HCT116 (cell line): Measurements from ENCODE around the gene TLCD5. TPM values are rescaled to one million over a fixed set of nuclear protein-coding genes. Genes with fewer than 3 reads are reported as not detected.

Experiments used
- ATAC-seq: fragments of 200-7000 bp; cut with Tn5 transposase; 2 replicates; pipeline ENCODE4 v1.9.1; 2020; ENCODE audit warnings: mild to moderate bottlenecking, moderate library complexity
- BruUV-seq: library from RNA; stranded (reverse); fragments of 400-500 nt; replicated peaks from 2 replicates; lab custom pipeline; 2021; lab: Mats Ljungman, UMichigan
- CTCF ChIA-PET: fragments of 300-600 bp; sonication (Branson Sonifier 250); formaldehyde crosslinking; loops from one replicate; lab custom pipeline; 2021; ENCODE audit warnings: antibody characterized with exemption; lab: Charles Lee
- POLR2A ChIA-PET: fragments of 300-600, 350-600 bp; sonication (Branson Sonifier 250); formaldehyde crosslinking; loops from one replicate; lab custom pipeline; 2021; ENCODE audit warnings: antibody characterized with exemption; lab: Charles Lee
- RAD21 ChIA-PET, 2 experiments: fragments of 300-600 bp; sonication (Branson Sonifier 250); formaldehyde crosslinking; loops; one replicate each; lab custom pipeline; 2023; ENCODE audit warnings: low total read pairs in 2 of 2; ENCODE audit not compliant: uncharacterized antibody in 2 of 2, unreplicated experiment in 2 of 2, low non-redundant PET in 1 of 2; lab: Charles Lee
- DNase-seq: peaks from one replicate; pipeline ENCODE4 v3.0.0-alpha.2; 2010; ENCODE audit warnings: low read depth, low spot score
- H2AFZ ChIP-seq: fragments of 200-600 bp; shearing (Covaris generic), sonication (generic); 2 replicates; pipeline ENCODE4 v1.6.1; 2017; ENCODE audit warnings: low read depth, mixed run types, mixed read lengths, antibody characterized with exemption, low read length; ENCODE audit not compliant: poor library complexity, severe bottlenecking
- H3K27ac ChIP-seq: 2 replicates; pipeline ENCODE4 v1.5.1; 2012; ENCODE audit warnings: low read depth, low read length
- H3K27me3 ChIP-seq: fragments of 200-600 bp; sonication (generic); 2 replicates; pipeline ENCODE4 v1.6.1; 2016; ENCODE audit warnings: mixed run types, low read length, mixed read lengths; ENCODE audit not compliant: insufficient read depth
- H3K36me3 ChIP-seq, 2 experiments: fragments of 200-500 bp in 1 of 2; fragments of 200-600 bp in 1 of 2; sonication (Bioruptor generic) in 1 of 2; sonication (generic) in 1 of 2; 2 replicates each; pipeline versions ENCODE4 v1.5.1 to v1.6.1; 2014 to 2016; ENCODE audit warnings: low read length in 2 of 2, inconsistent platforms in 1 of 2, mixed read lengths in 1 of 2, mixed run types in 1 of 2; ENCODE audit not compliant: insufficient read depth in 2 of 2, control insufficient read depth in 1 of 2
- H3K4me1 ChIP-seq, 2 experiments: fragments of 200-600 bp in 1 of 2; sonication (generic) in 1 of 2; 2 replicates each; pipeline versions ENCODE4 v1.5.1 to v1.6.1; 2012 to 2017; ENCODE audit warnings: low read length in 2 of 2, inconsistent platforms in 1 of 2, mild to moderate bottlenecking in 1 of 2, mixed read lengths in 1 of 2, mixed run types in 1 of 2, moderate library complexity in 1 of 2; ENCODE audit not compliant: insufficient read depth in 2 of 2, control insufficient read depth in 1 of 2
- H3K4me2 ChIP-seq: fragments of 200-600 bp; sonication (generic); 2 replicates; pipeline ENCODE4 v1.6.1; 2017; ENCODE audit warnings: mixed run types, low read length, mixed read lengths
- H3K4me3 ChIP-seq, 2 experiments: fragments of 200-600 bp in 1 of 2; sonication (generic) in 1 of 2; replicated peaks in 1 of 2; 2 replicates each; pipeline ENCODE4 v1.5.1; 2011 to 2016; ENCODE audit warnings: low read length in 2 of 2, control low read depth in 1 of 2, low read depth in 1 of 2, mild to moderate bottlenecking in 1 of 2, mixed read lengths in 1 of 2, mixed run types in 1 of 2
- H3K79me2 ChIP-seq: fragments of 200-600 bp; sonication (generic); 2 replicates; pipeline ENCODE4 v1.6.1; 2017; ENCODE audit warnings: mild to moderate bottlenecking, mixed run types, low read length, moderate library complexity, mixed read lengths; ENCODE audit not compliant: insufficient read depth
- H3K9ac ChIP-seq: fragments of 200-600 bp; sonication (generic); 2 replicates; pipeline ENCODE4 v1.6.1; 2016; ENCODE audit warnings: low read length, mixed read lengths
- H3K9me2 ChIP-seq: fragments of 200-600 bp; sonication (generic), shearing (Covaris generic); 2 replicates; pipeline ENCODE4 v1.6.1; 2017; ENCODE audit warnings: mixed run types, mild to moderate bottlenecking, moderate library complexity; ENCODE audit not compliant: insufficient read depth
- H3K9me3 ChIP-seq, 2 experiments: fragments of 200-500 bp in 1 of 2; fragments of 200-600 bp in 1 of 2; sonication (Bioruptor generic) in 1 of 2; sonication (generic) in 1 of 2; 2 replicates each; pipeline ENCODE4 v1.6.1; 2014 to 2017; ENCODE audit warnings: low read length in 2 of 2, mixed read lengths in 2 of 2, inconsistent platforms in 1 of 2, low read depth in 1 of 2, mild to moderate bottlenecking in 1 of 2, mixed run types in 1 of 2, moderate library complexity in 1 of 2; ENCODE audit not compliant: control insufficient read depth in 1 of 2, insufficient read depth in 1 of 2
- H4K20me1 ChIP-seq: fragments of 200-600 bp; sonication (generic), shearing (Covaris generic); 2 replicates; pipeline ENCODE4 v1.6.1; 2017; ENCODE audit warnings: mixed run types, mild to moderate bottlenecking, moderate library complexity; ENCODE audit not compliant: insufficient read depth
- CBX3 ChIP-seq: IDR thresholded peaks from 2 replicates; pipeline ENCODE4 v1.6.1; 2012; ENCODE audit warnings: low read depth
- CEBPB ChIP-seq: IDR thresholded peaks from 2 replicates; pipeline ENCODE4 v1.6.1; 2012; ENCODE audit warnings: low read depth
- EGR1 ChIP-seq: IDR thresholded peaks from 2 replicates; pipeline ENCODE4 v1.6.1; 2012; ENCODE audit warnings: low read depth
- POLR2A ChIP-seq: IDR thresholded peaks from 2 replicates; pipeline ENCODE4 v1.7.0; 2011; ENCODE audit warnings: borderline replicate concordance; ENCODE audit not compliant: insufficient read depth, insufficient read length; ENCODE audit errors: extremely low read depth
- POLR2AphosphoS5 ChIP-seq: IDR thresholded peaks from 2 replicates; pipeline ENCODE4 v1.6.1; 2011; ENCODE audit warnings: mild to moderate bottlenecking, low read depth, low read length, moderate library complexity
- RAD21 ChIP-seq: IDR thresholded peaks from 2 replicates; pipeline ENCODE4 v1.6.1; 2012; ENCODE audit warnings: low read depth, mild to moderate bottlenecking
- SIN3A ChIP-seq: IDR thresholded peaks from 2 replicates; pipeline ENCODE4 v1.6.1; 2012; ENCODE audit warnings: low read depth
- SP1 ChIP-seq: IDR thresholded peaks from 2 replicates; pipeline ENCODE4 v1.6.1; 2012; ENCODE audit warnings: low read depth
- TCF7L2 ChIP-seq: IDR thresholded peaks from 2 replicates; pipeline ENCODE4 v1.7.0; 2011; ENCODE audit warnings: borderline replicate concordance, inconsistent platforms; ENCODE audit not compliant: insufficient read depth, insufficient read length; ENCODE audit errors: extremely low read depth
- ZBTB33 ChIP-seq: IDR thresholded peaks from 2 replicates; pipeline ENCODE4 v1.6.1; 2011; ENCODE audit warnings: mild to moderate bottlenecking, low read length, moderate library complexity; ENCODE audit not compliant: insufficient replicate concordance; ENCODE audit errors: extremely low read depth
- ZNF274 ChIP-seq: fragments of 200-500 bp; sonication (Bioruptor generic); IDR thresholded peaks from 2 replicates; pipeline ENCODE4 v1.6.1; 2014; ENCODE audit warnings: mild to moderate bottlenecking, low read depth, low read length, inconsistent platforms
- intact Hi-C: fragments of 100-400 bp; cut with micrococcal nuclease; formaldehyde crosslinking; loops from 2 replicates; pipeline ENCODE4 v1.10.0; 2022
- total RNA-seq: library from RNA; stranded (reverse); gene quantifications from one replicate; pipeline ENCODE4 v1.2.1, GENCODE V29; 2021; ENCODE audit not compliant: unreplicated experiment
- TF ChIP-seq, protein P1 (sequence below): IDR thresholded peaks from 2 replicates; pipeline ENCODE4 v1.6.1; 2012; ENCODE audit warnings: low read depth
- TF ChIP-seq, protein P2 (sequence below): IDR thresholded peaks from 2 replicates; pipeline ENCODE4 v1.6.1; 2012
- TF ChIP-seq, protein P3 (sequence below), 3 experiments: fragments of 200-600 bp in 1 of 3; sonication (generic) in 1 of 3; IDR thresholded peaks in 2 of 3; conservative IDR thresholded peaks in 1 of 3; 2 replicates each; pipeline ENCODE4 v1.5.1; 2012 to 2017; ENCODE audit warnings: low read depth in 2 of 3, low read length in 2 of 3, antibody characterized with exemption in 1 of 3, borderline replicate concordance in 1 of 3, control low read depth in 1 of 3, mild to moderate bottlenecking in 1 of 3, mixed read lengths in 1 of 3, mixed run types in 1 of 3, moderate library complexity in 1 of 3; ENCODE audit not compliant: insufficient read depth in 1 of 3

The TLCD5 gene
- total RNA-seq, 1 experiment from 2014 or later: 9.1 TPM

DNA sequence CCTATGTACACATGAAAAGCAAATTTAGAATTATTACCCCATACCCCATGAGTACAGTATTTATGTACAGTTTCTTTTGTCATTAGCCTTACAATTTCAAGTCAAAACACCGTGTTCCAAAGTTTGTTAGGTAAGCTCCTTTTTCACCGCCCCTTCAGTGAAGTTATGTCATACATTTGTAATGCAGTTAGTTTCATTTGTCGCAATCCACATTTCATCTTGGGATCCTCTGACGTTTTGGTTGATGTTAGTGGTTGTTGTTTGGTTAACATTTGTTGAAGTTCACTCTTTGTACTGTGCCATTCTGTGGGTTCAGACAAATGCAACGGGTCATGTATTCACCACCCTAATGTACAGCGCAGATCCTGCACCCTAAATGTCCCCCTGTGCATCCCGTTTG lies 56.3 kb downstream of the TLCD5 start:
- Histone ChIP-seq H3K4me2 (no peak overlapping the region), H3K9ac (no peak overlapping the region), H3K9me2 (no peaks in the 10 kb centered on the region), H3K4me1 (no peaks in the 10 kb centered on the region), H3K27me3 (no peaks in the 10 kb centered on the region), H4K20me1 (peaks cover 8% of the 10 kb centered on the region; the same call in 1 of the 2 replicates), H3K36me3 (no peaks in the 10 kb centered on the region), H3K27ac (no peak overlapping the region), H3K79me2 (peaks cover 98% of the 10 kb centered on the region), H3K4me3 (no peak overlapping the region), H2AFZ (no peak overlapping the region), H3K9me3 (no peaks in the 10 kb centered on the region)
- no peak for TF ChIP-seq POLR2AphosphoS5
- no peak for TF ChIP-seq ZBTB33
- TF ChIP-seq, protein P1, sequence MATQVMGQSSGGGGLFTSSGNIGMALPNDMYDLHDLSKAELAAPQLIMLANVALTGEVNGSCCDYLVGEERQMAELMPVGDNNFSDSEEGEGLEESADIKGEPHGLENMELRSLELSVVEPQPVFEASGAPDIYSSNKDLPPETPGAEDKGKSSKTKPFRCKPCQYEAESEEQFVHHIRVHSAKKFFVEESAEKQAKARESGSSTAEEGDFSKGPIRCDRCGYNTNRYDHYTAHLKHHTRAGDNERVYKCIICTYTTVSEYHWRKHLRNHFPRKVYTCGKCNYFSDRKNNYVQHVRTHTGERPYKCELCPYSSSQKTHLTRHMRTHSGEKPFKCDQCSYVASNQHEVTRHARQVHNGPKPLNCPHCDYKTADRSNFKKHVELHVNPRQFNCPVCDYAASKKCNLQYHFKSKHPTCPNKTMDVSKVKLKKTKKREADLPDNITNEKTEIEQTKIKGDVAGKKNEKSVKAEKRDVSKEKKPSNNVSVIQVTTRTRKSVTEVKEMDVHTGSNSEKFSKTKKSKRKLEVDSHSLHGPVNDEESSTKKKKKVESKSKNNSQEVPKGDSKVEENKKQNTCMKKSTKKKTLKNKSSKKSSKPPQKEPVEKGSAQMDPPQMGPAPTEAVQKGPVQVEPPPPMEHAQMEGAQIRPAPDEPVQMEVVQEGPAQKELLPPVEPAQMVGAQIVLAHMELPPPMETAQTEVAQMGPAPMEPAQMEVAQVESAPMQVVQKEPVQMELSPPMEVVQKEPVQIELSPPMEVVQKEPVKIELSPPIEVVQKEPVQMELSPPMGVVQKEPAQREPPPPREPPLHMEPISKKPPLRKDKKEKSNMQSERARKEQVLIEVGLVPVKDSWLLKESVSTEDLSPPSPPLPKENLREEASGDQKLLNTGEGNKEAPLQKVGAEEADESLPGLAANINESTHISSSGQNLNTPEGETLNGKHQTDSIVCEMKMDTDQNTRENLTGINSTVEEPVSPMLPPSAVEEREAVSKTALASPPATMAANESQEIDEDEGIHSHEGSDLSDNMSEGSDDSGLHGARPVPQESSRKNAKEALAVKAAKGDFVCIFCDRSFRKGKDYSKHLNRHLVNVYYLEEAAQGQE: no peak
- TF ChIP-seq, protein P2, sequence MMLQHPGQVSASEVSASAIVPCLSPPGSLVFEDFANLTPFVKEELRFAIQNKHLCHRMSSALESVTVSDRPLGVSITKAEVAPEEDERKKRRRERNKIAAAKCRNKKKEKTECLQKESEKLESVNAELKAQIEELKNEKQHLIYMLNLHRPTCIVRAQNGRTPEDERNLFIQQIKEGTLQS: no peak
- no peak for TF ChIP-seq SP1
- no peak for TF ChIP-seq POLR2A
- TF ChIP-seq, protein P3, sequence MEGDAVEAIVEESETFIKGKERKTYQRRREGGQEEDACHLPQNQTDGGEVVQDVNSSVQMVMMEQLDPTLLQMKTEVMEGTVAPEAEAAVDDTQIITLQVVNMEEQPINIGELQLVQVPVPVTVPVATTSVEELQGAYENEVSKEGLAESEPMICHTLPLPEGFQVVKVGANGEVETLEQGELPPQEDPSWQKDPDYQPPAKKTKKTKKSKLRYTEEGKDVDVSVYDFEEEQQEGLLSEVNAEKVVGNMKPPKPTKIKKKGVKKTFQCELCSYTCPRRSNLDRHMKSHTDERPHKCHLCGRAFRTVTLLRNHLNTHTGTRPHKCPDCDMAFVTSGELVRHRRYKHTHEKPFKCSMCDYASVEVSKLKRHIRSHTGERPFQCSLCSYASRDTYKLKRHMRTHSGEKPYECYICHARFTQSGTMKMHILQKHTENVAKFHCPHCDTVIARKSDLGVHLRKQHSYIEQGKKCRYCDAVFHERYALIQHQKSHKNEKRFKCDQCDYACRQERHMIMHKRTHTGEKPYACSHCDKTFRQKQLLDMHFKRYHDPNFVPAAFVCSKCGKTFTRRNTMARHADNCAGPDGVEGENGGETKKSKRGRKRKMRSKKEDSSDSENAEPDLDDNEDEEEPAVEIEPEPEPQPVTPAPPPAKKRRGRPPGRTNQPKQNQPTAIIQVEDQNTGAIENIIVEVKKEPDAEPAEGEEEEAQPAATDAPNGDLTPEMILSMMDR (IDR thresholded peaks at IDR 0.05 in 2 of 3, conservative IDR thresholded peaks at IDR 0.05 in 1 of 3; ENCODE audit: borderline replicate concordance in 1 of 3, insufficient read depth in 1 of 3, low read depth in 2 of 3, low read length in 2 of 3): no peak
- TF ChIP-seq ZNF274: no peak
- no peak for TF ChIP-seq CBX3
- TF ChIP-seq EGR1: no peak
- no peak for TF ChIP-seq RAD21
- TF ChIP-seq SIN3A: no peak
- TF ChIP-seq CEBPB: no peak
- no peak for TF ChIP-seq TCF7L2
- ATAC-seq (no peak), DNase-seq (no peak)
- ChIA-PET CTCF (no interaction called here), POLR2A (no interaction called here), RAD21 (no interaction called here)
- no TSS peak for BruUV-seq
- intact Hi-C loops: no loop called here
